PC-9 (cell line): ENCODE data around the gene CEMIP2. TPM values are rescaled to one million over a fixed set of nuclear protein-coding genes. Genes with fewer than 3 reads are reported as not detected.

Experiments
- BruUV-seq: library from RNA; stranded (reverse); fragments of 400-500 nt; replicated peaks from 2 replicates; lab custom pipeline; 2021; lab: Mats Ljungman, UMichigan
- CTCF ChIA-PET: fragments of 300-600 bp; sonication (Branson Sonifier 250); formaldehyde crosslinking; loops from one replicate; lab custom pipeline; 2022; ENCODE audit warnings: antibody characterized with exemption; lab: Charles Lee
- POLR2A ChIA-PET: fragments of 300-600 bp; sonication (Branson Sonifier 250); formaldehyde crosslinking; loops from one replicate; lab custom pipeline; 2022; ENCODE audit warnings: antibody characterized with exemption; ENCODE audit not compliant: unreplicated experiment; lab: Charles Lee
- DNase-seq, 2 experiments: peaks; one replicate each; pipeline versions ENCODE4 v3.0.0 to v3.0.0-alpha.2; 2015 to 2022; ENCODE audit warnings: mixed read lengths in 1 of 2
- H2AFZ ChIP-seq: fragments of 200-600 bp; sonication (generic); 2 replicates; pipeline ENCODE4 v1.8.1; 2017; ENCODE audit warnings: antibody characterized with exemption
- H3F3A ChIP-seq: fragments of 200-600 bp; sonication (generic); 2 replicates; pipeline ENCODE4 v1.8.1; 2017; ENCODE audit warnings: antibody characterized with exemption, mild to moderate bottlenecking, low read depth; ENCODE audit not compliant: insufficient read depth
- H3K27ac ChIP-seq: fragments of 200-600 bp; sonication (generic); 2 replicates; pipeline ENCODE4 v1.6.1; 2016; ENCODE audit warnings: mixed run types
- H3K27me3 ChIP-seq: fragments of 200-600 bp; sonication (generic); 2 replicates; pipeline ENCODE4 v1.6.1; 2016; ENCODE audit warnings: low read depth, mixed run types; ENCODE audit not compliant: insufficient read depth
- H3K36me3 ChIP-seq: fragments of 200-600 bp; sonication (generic); 2 replicates; pipeline ENCODE4 v1.6.1; 2016; ENCODE audit warnings: low read depth, mixed run types
- H3K4me1 ChIP-seq: fragments of 200-600 bp; sonication (generic); replicated peaks from 2 replicates; pipeline ENCODE4 v1.6.1; 2016; ENCODE audit warnings: mixed run types; ENCODE audit not compliant: insufficient read depth
- H3K4me2 ChIP-seq: fragments of 200-600 bp; sonication (generic); 2 replicates; pipeline ENCODE4 v1.6.1; 2017; ENCODE audit warnings: mixed run types
- H3K4me3 ChIP-seq: fragments of 200-600 bp; sonication (generic); 2 replicates; pipeline ENCODE4 v1.6.1; 2016; ENCODE audit warnings: mixed run types
- H3K79me2 ChIP-seq: fragments of 200-600 bp; sonication (generic); 2 replicates; pipeline ENCODE4 v1.6.1; 2017; ENCODE audit warnings: low read depth, mixed run types
- H3K9me2 ChIP-seq: fragments of 200-600 bp; sonication (generic); 2 replicates; pipeline ENCODE4 v1.8.1; 2017; ENCODE audit warnings: mild to moderate bottlenecking; ENCODE audit not compliant: insufficient read depth
- H3K9me3 ChIP-seq: fragments of 200-600 bp; sonication (generic); 2 replicates; pipeline ENCODE4 v1.8.1; 2016; ENCODE audit warnings: low read depth; ENCODE audit not compliant: insufficient read depth
- H4K20me1 ChIP-seq: fragments of 200-600 bp; sonication (generic); 2 replicates; pipeline ENCODE4 v1.8.1; 2017; ENCODE audit not compliant: insufficient read depth
- EZH2 ChIP-seq: fragments of 200-600 bp; sonication (generic); IDR thresholded peaks from 2 replicates; pipeline ENCODE4 v1.8.0; 2017; ENCODE audit warnings: antibody characterized with exemption, low read depth
- intact Hi-C: fragments of 100-400 bp; cut with micrococcal nuclease; formaldehyde crosslinking; loops from one replicate; pipeline ENCODE4 v1.10.0; 2022; ENCODE audit not compliant: unreplicated experiment
- total RNA-seq: library from RNA; stranded (reverse); gene quantifications from 2 replicates; pipeline ENCODE4 v1.2.3, GENCODE V29; 2021
- TF ChIP-seq, protein P1 (sequence below): fragments of 200-600 bp; sonication (generic); conservative IDR thresholded peaks from 2 replicates; pipeline ENCODE4 v1.6.1; 2017; ENCODE audit warnings: mixed run types, antibody characterized with exemption, mild to moderate bottlenecking, moderate library complexity

Gene CEMIP2
- total RNA-seq, 1 experiment from 2014 or later: 77.0 TPM

DNA sequence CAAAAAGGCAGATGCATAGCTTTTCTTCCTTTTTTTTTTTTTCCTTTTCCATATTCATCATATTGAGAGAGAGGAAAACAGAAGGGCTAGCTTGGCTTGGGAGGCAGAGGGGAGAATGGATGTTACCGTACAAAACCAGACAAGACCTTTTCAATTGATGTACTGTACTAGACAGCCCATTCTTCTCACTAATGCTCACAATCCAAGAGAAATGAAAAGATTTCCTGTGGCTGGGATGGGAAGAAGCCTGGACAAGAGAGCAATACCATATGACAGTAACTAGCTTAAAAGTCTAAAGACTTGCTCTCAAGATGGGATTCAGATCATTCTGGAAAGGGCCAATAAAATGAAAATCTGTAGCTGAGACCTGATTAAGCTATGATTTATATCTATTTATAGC, 3.4 kb downstream of the CEMIP2 start:
- BruUV-seq: no TSS peak
- intact Hi-C loops: loop anchor here (5.0 to 10.0 kb wide), 2 partner anchors 270 to 418 kb away; no protein-coding TSS in a partner anchor
- Histone ChIP-seq H2AFZ (no peak overlapping the region), H3K9me2 (no peaks in the 10 kb centered on the region), H3K4me2 (peak overlapping the region; percentile 84), H3F3A (peaks cover 21% of the 10 kb centered on the region; the same call in 1 of the 2 replicates), H3K27ac (no peak overlapping the region), H4K20me1 (peaks cover 23% of the 10 kb centered on the region), H3K4me1 (peaks cover 65% of the 10 kb centered on the region), H3K79me2 (peaks cover 81% of the 10 kb centered on the region), H3K4me3 (peak overlapping the region; percentile 81; the same call in 1 of the 2 replicates), H3K9me3 (no peaks in the 10 kb centered on the region), H3K36me3 (no peaks in the 10 kb centered on the region), H3K27me3 (no peaks in the 10 kb centered on the region)
- POLR2A ChIA-PET: interaction anchor here (0.6 kb wide), 1 partner anchor 177 kb away, joined by 5 read pairs; no protein-coding TSS in a partner anchor
- CTCF ChIA-PET: interaction anchor here (0.9 kb wide), 1 partner anchor 160 kb away, joined by 3 read pairs; no protein-coding TSS in a partner anchor
- DNase-seq: no peak
- no peak for TF ChIP-seq EZH2
- TF ChIP-seq, protein P1, sequence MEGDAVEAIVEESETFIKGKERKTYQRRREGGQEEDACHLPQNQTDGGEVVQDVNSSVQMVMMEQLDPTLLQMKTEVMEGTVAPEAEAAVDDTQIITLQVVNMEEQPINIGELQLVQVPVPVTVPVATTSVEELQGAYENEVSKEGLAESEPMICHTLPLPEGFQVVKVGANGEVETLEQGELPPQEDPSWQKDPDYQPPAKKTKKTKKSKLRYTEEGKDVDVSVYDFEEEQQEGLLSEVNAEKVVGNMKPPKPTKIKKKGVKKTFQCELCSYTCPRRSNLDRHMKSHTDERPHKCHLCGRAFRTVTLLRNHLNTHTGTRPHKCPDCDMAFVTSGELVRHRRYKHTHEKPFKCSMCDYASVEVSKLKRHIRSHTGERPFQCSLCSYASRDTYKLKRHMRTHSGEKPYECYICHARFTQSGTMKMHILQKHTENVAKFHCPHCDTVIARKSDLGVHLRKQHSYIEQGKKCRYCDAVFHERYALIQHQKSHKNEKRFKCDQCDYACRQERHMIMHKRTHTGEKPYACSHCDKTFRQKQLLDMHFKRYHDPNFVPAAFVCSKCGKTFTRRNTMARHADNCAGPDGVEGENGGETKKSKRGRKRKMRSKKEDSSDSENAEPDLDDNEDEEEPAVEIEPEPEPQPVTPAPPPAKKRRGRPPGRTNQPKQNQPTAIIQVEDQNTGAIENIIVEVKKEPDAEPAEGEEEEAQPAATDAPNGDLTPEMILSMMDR: no peak

DNA sequence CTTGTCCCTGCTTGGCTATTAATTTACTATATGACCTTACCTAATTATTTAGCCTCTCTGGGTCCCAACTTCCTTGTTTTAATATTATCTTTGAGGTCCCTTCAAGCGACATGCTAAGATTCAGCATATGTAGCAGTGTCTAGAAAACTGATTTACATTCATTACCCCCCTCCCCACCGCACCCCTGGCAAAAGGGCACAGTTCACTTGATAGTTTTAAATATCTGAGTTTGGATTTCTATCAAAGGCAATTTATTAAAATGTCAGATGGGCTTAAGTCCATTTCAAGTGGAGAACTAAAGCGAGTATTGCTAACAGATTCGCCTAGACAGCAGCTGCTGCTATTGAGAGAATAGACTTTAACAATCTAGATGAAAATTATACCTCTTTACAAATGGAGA, 3.9 kb downstream of the CEMIP2 start:
- no peaks in the 10 kb centered on the region for H3K9me3 ChIP-seq
- peaks cover 83% of the 10 kb centered on the region for H3K79me2 ChIP-seq
- POLR2A ChIA-PET: interaction anchor here (0.6 kb wide), 1 partner anchor 178 kb away, joined by 5 read pairs; no protein-coding TSS in a partner anchor
- no peaks in the 10 kb centered on the region for H3K9me2 ChIP-seq
- no peak for DNase-seq
- peaks cover 65% of the 10 kb centered on the region for H3K4me1 ChIP-seq
- CTCF ChIA-PET: interaction anchor here (0.6 to 0.9 kb wide), 2 partner anchors 160 to 611 kb away, joined by 3 to 10 read pairs; no protein-coding TSS in a partner anchor
- H3K4me2 ChIP-seq: peak overlapping the region; percentile 84
- H3K27ac ChIP-seq: no peak overlapping the region
- intact Hi-C loops: loop anchor here (10.0 kb wide), 1 partner anchor 270 kb away; no protein-coding TSS in a partner anchor
- no peak overlapping the region; the same call in 1 of the 2 replicates for H3K4me3 ChIP-seq
- TF ChIP-seq, protein P1: no peak
- no peak for TF ChIP-seq EZH2
- peaks cover 24% of the 10 kb centered on the region for H4K20me1 ChIP-seq
- peaks cover 17% of the 10 kb centered on the region; the same call in 1 of the 2 replicates for H3F3A ChIP-seq
- no peak overlapping the region for H2AFZ ChIP-seq
- H3K27me3 ChIP-seq: no peaks in the 10 kb centered on the region
- no TSS peak for BruUV-seq
- H3K36me3 ChIP-seq: no peaks in the 10 kb centered on the region

DNA sequence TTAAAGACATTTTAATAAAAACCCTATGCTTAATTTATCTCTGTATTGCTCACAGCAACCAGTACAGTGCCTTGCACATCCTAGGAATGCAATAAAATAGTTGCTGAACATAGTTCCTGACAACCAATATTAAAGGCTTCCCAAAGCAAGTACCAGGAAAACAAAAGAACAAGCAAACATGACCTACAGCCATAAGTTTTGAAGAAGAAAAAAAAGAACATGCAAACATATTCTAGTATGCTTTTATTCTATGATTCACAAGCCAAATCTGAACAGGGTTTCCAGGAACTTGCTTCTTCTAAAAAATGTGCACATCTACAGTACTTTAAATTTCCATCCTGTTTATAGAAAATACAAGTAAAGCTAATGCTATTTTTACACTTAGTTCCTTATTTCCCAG, 4.5 kb downstream of the CEMIP2 start:
- intact Hi-C loops: loop anchor here (10.0 kb wide), 1 partner anchor 269 kb away; no protein-coding TSS in a partner anchor

More for the DNA sequence above, 4.5 kb downstream of the CEMIP2 start:
- Histone ChIP-seq H3K27ac (peak overlapping the region; percentile 38; the same call in 1 of the 2 replicates), H3K9me3 (no peaks in the 10 kb centered on the region), H4K20me1 (peaks cover 30% of the 10 kb centered on the region), H3K79me2 (peaks cover 87% of the 10 kb centered on the region), H3K36me3 (no peaks in the 10 kb centered on the region), H2AFZ (no peak overlapping the region), H3K27me3 (no peaks in the 10 kb centered on the region), H3K9me2 (no peaks in the 10 kb centered on the region), H3K4me2 (peak overlapping the region; percentile 84), H3K4me3 (peak overlapping the region; percentile 20; the same call in 1 of the 2 replicates), H3K4me1 (peaks cover 71% of the 10 kb centered on the region), H3F3A (peaks cover 22% of the 10 kb centered on the region)
- TF ChIP-seq EZH2: no peak
- TF ChIP-seq, protein P1: no peak
- DNase-seq: peak in 1 of 2 experiments; percentile 46
- ChIA-PET CTCF (no interaction called here), POLR2A (no interaction called here)
- no TSS peak for BruUV-seq
